Right lobe of liver (tissue), 6 donors: ENCODE results near the gene HMGN3. TPM values are rescaled to one million over a fixed set of nuclear protein-coding genes. Genes with fewer than 3 reads are reported as not detected.

Experiments used
- ATAC-seq, 4 donors: fragments of 200-7000 bp; cut with Tn5 transposase; one replicate each; pipeline ENCODE4 v1.9.1; 2020; ENCODE audit warnings: mild to moderate bottlenecking in 4 of 4, moderate library complexity in 4 of 4
- DNase-seq, 3 donors: peaks; one replicate each; pipeline ENCODE4 v3.0.0-alpha.2; 2020
- H3K27ac ChIP-seq, 3 donors: fragments of 200-600 bp; one replicate each; pipeline ENCODE4 v1.8.0; 2022
- H3K27me3 ChIP-seq, 2 donors: fragments of 200-600 bp; one replicate each; pipeline ENCODE4 v1.8.0; 2022
- H3K36me3 ChIP-seq, 4 donors: fragments of 200-600 bp; sonication (generic) in 1 of 4; one replicate each; pipeline versions ENCODE4 v1.5.1 to v1.8.0; 2017 to 2022; ENCODE audit warnings: control low read depth in 1 of 4
- H3K4me1 ChIP-seq, 4 donors: fragments of 200-600 bp; sonication (generic) in 1 of 4; one replicate each; pipeline versions ENCODE4 v1.5.1 to v1.8.0; 2017 to 2022; ENCODE audit warnings: control low read depth in 1 of 4
- H3K4me3 ChIP-seq, 3 donors: fragments of 200-600 bp; one replicate each; pipeline ENCODE4 v1.8.0; 2022
- H3K9me3 ChIP-seq, 4 donors: fragments of 200-600 bp; sonication (generic) in 1 of 4; one replicate each; pipeline versions ENCODE4 v1.5.1 to v1.8.0; 2017 to 2022; ENCODE audit warnings: control low read depth in 1 of 4
- CTCF ChIP-seq, 4 donors: fragments of 200-600 bp in 3 of 4; fragments of 450-650 bp in 1 of 4; IDR thresholded peaks; one replicate each; pipeline versions ENCODE4 v1.5.1 to v1.8.0; 2016 to 2022; ENCODE audit warnings: antibody characterized with exemption in 4 of 4, mild to moderate bottlenecking in 2 of 4
- POLR2A ChIP-seq: fragments of 450-650 bp; IDR thresholded peaks from one replicate; pipeline ENCODE4 v1.6.1; 2017; ENCODE audit warnings: antibody characterized with exemption, mild to moderate bottlenecking
- WGBS: methylation state at CpG from one replicate; pipeline ENCODE4 v1.1.6; 2018; ENCODE audit warnings: low coverage, low lambda C conversion rate; ENCODE audit not compliant: insufficient coverage; ENCODE audit errors: missing lambda C conversion rate; 5-methylcytosine and 5-hydroxymethylcytosine counted together
- intact Hi-C, 2 donors: fragments of 100-400 bp; cut with DNase I; formaldehyde crosslinking; loops; one replicate each; pipeline versions ENCODE4 v1.11.2 to v1.14.1; 2022
- total RNA-seq, 6 experiments: library from RNA; depleted of rRNA in 2 of 6; stranded (reverse); fragments of >200 nt in 2 of 6; fragmentation: NEBNext Ultra II Directional in 3 of 6; extraction: Animal tissue kit (Norgen Biotek cat#: 25700) in 3 of 6; gene quantifications; one replicate each; pipeline versions ENCODE4 v1.1.0 to v1.2.4, GENCODE V29; 2016 to 2023
- donor health status: DM: no; HTN: yes; CAD: no.
- donor health status: DM: no; HTN: no; CAD: no.
- donor health status: DM: no; HTN: no; CAD: no.
- donor health status: DM: no; HTN: yes; CAD: no.
- donor health status: DM: no; HTN: yes; CAD: no.

The HMGN3 gene
- total RNA-seq, 6 experiments from 2014 or later, result 25.5 to 37.3 (median 32.9) TPM

DNA sequence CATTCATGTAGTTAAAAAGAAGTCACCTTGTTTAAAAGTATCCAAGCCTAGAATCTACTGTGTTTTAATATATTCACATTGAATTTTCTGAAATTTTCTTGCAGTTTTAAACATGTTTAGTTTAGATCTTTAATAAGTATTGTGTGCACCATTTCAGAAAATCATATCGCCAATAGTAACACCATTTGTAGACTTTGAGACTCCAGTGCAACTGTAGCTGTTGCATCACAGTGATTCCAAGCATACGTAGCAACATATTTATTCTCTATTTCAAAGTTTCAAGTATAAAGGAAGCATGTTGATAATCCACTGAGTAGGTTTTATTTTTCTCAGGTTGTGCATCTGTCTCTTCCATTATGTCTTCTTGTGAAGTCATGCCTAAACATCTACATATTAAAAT is 46.4 kb downstream of the HMGN3 start:
- Histone ChIP-seq H3K36me3 (no peaks in the 10 kb centered on the region), H3K27me3 (no peaks in the 10 kb centered on the region), H3K27ac (no peak overlapping the region), H3K4me3 (no peak overlapping the region), H3K4me1 (peaks cover 0 to 13% (median 6%) of the 10 kb centered on the region in 4 donors), H3K9me3 (no peaks in the 10 kb centered on the region)
- no peak for TF ChIP-seq CTCF (IDR thresholded peaks at IDR 0.05)
- 32% methylated on average over 2 of the region's 2 CpGs for WGBS
- intact Hi-C loops, result no loop called here
- ATAC-seq, result no peak
- no peak for DNase-seq

GRCh38 chr6:79186564-79186963 is 47.9 kb downstream of the HMGN3 start:
- Histone ChIP-seq H3K4me1 (peaks cover 0 to 13% (median 6%) of the 10 kb centered on the region in 4 donors), H3K36me3 (no peaks in the 10 kb centered on the region), H3K4me3 (no peak overlapping the region), H3K9me3 (no peaks in the 10 kb centered on the region), H3K27ac (no peak overlapping the region), H3K27me3 (no peaks in the 10 kb centered on the region)
- WGBS, result 74% methylated on average over 5 of the region's 5 CpGs
- TF ChIP-seq POLR2A (no peak), CTCF (IDR thresholded peaks at IDR 0.05) (no peak)
- ATAC-seq (no peak), DNase-seq (no peak)
- intact Hi-C loops, result no loop called here

DNA sequence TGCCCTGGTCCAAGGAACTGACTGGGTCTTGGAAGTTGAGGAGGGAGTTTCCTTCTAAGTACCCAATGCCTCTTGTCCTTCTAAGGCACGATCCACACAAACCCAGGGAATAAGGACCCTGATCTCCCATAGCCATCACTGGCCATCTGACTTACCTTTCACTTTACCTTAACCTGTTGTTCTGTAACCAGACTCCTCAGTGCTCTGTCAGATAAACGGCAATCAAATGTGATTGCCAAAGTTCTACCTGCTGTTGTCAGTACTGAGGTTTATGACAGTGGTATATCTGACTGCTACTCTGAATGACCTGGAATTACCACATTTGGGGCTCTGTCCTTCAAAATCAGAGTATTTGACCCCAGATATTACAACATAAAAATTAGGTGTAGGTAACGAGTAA is 49.8 kb downstream of the HMGN3 start:
- Histone ChIP-seq H3K36me3 (no peaks in the 10 kb centered on the region), H3K9me3 (no peaks in the 10 kb centered on the region), H3K4me1 (peaks cover 0 to 13% (median 6%) of the 10 kb centered on the region in 4 donors), H3K4me3 (no peak overlapping the region), H3K27ac (no peak overlapping the region), H3K27me3 (no peaks in the 10 kb centered on the region)
- WGBS, result 67% methylated on average over 2 of the region's 3 CpGs
- no peak for DNase-seq
- intact Hi-C loops, result no loop called here
- ATAC-seq, result no peak
- TF ChIP-seq CTCF (IDR thresholded peaks at IDR 0.05), result no peak
- no peak for TF ChIP-seq POLR2A

GRCh38 chr6:79184086-79184485 is 50.4 kb downstream of the HMGN3 start:
- 41% methylated on average over 2 of the region's 2 CpGs for WGBS
- intact Hi-C loops, result no loop called here
- no peak for DNase-seq
- no peaks in the 10 kb centered on the region for H3K27me3 ChIP-seq
- no peak overlapping the region for H3K27ac ChIP-seq
- H3K4me1 ChIP-seq, result peaks cover 0 to 9% (median 5%) of the 10 kb centered on the region in 4 donors
- no peak for ATAC-seq
- no peaks in the 10 kb centered on the region for H3K36me3 ChIP-seq
- H3K9me3 ChIP-seq, result no peaks in the 10 kb centered on the region
- TF ChIP-seq CTCF (IDR thresholded peaks at IDR 0.05) (no peak), POLR2A (no peak)
- H3K4me3 ChIP-seq, result no peak overlapping the region

GRCh38 chr6:79180052-79180451 is 54.4 kb downstream of the HMGN3 start:
- no peak for ATAC-seq
- H3K9me3 ChIP-seq, result no peaks in the 10 kb centered on the region
- H3K36me3 ChIP-seq, result no peaks in the 10 kb centered on the region
- no peak for TF ChIP-seq POLR2A
- no peak for TF ChIP-seq CTCF (IDR thresholded peaks at IDR 0.05)
- no peak overlapping the region for H3K27ac ChIP-seq
- no peaks in the 10 kb centered on the region for H3K4me1 ChIP-seq
- no peaks in the 10 kb centered on the region for H3K27me3 ChIP-seq
- no peak overlapping the region for H3K4me3 ChIP-seq
- no peak for DNase-seq
- intact Hi-C loops, result no loop called here
- 62% methylated on average over 2 of the region's 2 CpGs for WGBS
